Hepatocyte (in vitro differentiated cells): ENCODE results near the gene SCGB1D1. TPM values are rescaled to one million over a fixed set of nuclear protein-coding genes. Genes with fewer than 3 reads are reported as not detected.

Source experiments
- DNase-seq: peaks from one replicate; pipeline ENCODE4 v3.0.0-alpha.2; 2016; ENCODE audit warnings: low spot score
- H2AFZ ChIP-seq: fragments of 200-600 bp; sonication (generic); 2 replicates; pipeline ENCODE4 v1.6.0; 2016; ENCODE audit warnings: antibody characterized with exemption, mild to moderate bottlenecking
- H3K27ac ChIP-seq: fragments of 200-600 bp; sonication (generic); 2 replicates; pipeline ENCODE4 v1.5.1; 2016; ENCODE audit warnings: mild to moderate bottlenecking
- H3K27me3 ChIP-seq: fragments of 200-600 bp; sonication (generic); 2 replicates; pipeline ENCODE4 v1.6.1; 2016
- H3K36me3 ChIP-seq: fragments of 200-600 bp; sonication (generic); replicated peaks from 2 replicates; pipeline ENCODE4 v1.5.1; 2016; ENCODE audit warnings: low read depth; ENCODE audit not compliant: insufficient read depth
- H3K4me1 ChIP-seq: fragments of 200-600 bp; sonication (generic); 2 replicates; pipeline ENCODE4 v1.5.1; 2016; ENCODE audit warnings: mild to moderate bottlenecking, moderate library complexity; ENCODE audit not compliant: insufficient read depth
- H3K4me2 ChIP-seq: fragments of 200-600 bp; sonication (generic); 2 replicates; pipeline ENCODE4 v1.6.0; 2016
- H3K4me3 ChIP-seq: fragments of 200-600 bp; sonication (generic); 2 replicates; pipeline ENCODE4 v1.5.1; 2016; ENCODE audit warnings: mild to moderate bottlenecking
- H3K79me2 ChIP-seq: fragments of 200-600 bp; sonication (generic); 2 replicates; pipeline ENCODE4 v1.6.0; 2017; ENCODE audit warnings: mild to moderate bottlenecking
- H3K9me2 ChIP-seq: fragments of 200-600 bp; sonication (generic); replicated peaks from 2 replicates; pipeline ENCODE4 v1.6.0; 2017; ENCODE audit warnings: mild to moderate bottlenecking; ENCODE audit not compliant: insufficient read depth
- H3K9me3 ChIP-seq: fragments of 200-600 bp; sonication (generic); 2 replicates; pipeline ENCODE4 v1.5.1; 2016; ENCODE audit warnings: low read depth, mild to moderate bottlenecking
- H4K20me1 ChIP-seq: fragments of 200-600 bp; sonication (generic); 2 replicates; pipeline ENCODE4 v1.6.0; 2016; ENCODE audit warnings: mild to moderate bottlenecking; ENCODE audit not compliant: insufficient read depth, poor library complexity, severe bottlenecking
- EZH2 ChIP-seq: fragments of 200-600 bp; sonication (generic); IDR thresholded peaks from 2 replicates; pipeline ENCODE4 v1.6.1; 2016; ENCODE audit warnings: antibody characterized with exemption, mild to moderate bottlenecking, borderline replicate concordance
- EZH2phosphoT487 ChIP-seq: fragments of 200-600 bp; sonication (generic); IDR thresholded peaks from one replicate; pipeline ENCODE4 v1.6.1; 2018; ENCODE audit warnings: antibody characterized with exemption, mild to moderate bottlenecking, low read depth, moderate library complexity; ENCODE audit not compliant: unreplicated experiment, severe bottlenecking
- WGBS: methylation state at CpG from one replicate; pipeline ENCODE4 v1.1.6; 2016; ENCODE audit warnings: low lambda C conversion rate; ENCODE audit errors: missing lambda C conversion rate; 5-methylcytosine and 5-hydroxymethylcytosine counted together
- polyA plus RNA-seq: library from polyadenylated mRNA; unstranded; fragments of >200 nt; fragmentation: Nextera tagmentation; extraction: Ambion mirVana; gene quantifications from 2 replicates; pipeline ENCODE4 v1.2.1, GENCODE V29; 2016
- total RNA-seq: library from RNA; depleted of rRNA; stranded (reverse); fragments of >200 nt; gene quantifications from 2 replicates; pipeline ENCODE4 v1.2.3, GENCODE V29; 2014
- TF ChIP-seq, protein P1 (sequence below): fragments of 200-600 bp; sonication (generic); IDR thresholded peaks from 2 replicates; pipeline ENCODE4 v1.5.1; 2016; ENCODE audit warnings: antibody characterized with exemption, mild to moderate bottlenecking; ENCODE audit not compliant: poor library complexity

The SCGB1D1 gene
- total and polyA plus RNA-seq, 2 experiments from 2014 or later: not detected

- DNase-seq: no peak
- Histone ChIP-seq H3K27me3 (peaks cover 21% of the 10 kb centered on the region), H3K27ac (no peak overlapping the region), H4K20me1 (no peaks in the 10 kb centered on the region), H3K4me3 (no peak overlapping the region), H3K9me3 (no peaks in the 10 kb centered on the region), H3K4me2 (no peak overlapping the region), H3K79me2 (no peaks in the 10 kb centered on the region), H3K9me2 (no peaks in the 10 kb centered on the region), H3K4me1 (no peaks in the 10 kb centered on the region), H2AFZ (no peak overlapping the region), H3K36me3 (no peaks in the 10 kb centered on the region)
- WGBS: 63% methylated on average over 3 of the region's 3 CpGs
- no peak for TF ChIP-seq EZH2phosphoT487
- no peak for TF ChIP-seq EZH2
Measured at GRCh38 chr11:62176766-62177165, 13.2 kb upstream of the SCGB1D1 start.

GRCh38 chr11:62179995-62180394 lies 10.0 kb upstream of the SCGB1D1 start:
- no peak overlapping the region for H2AFZ ChIP-seq
- WGBS: 90% methylated on average over 5 of the region's 5 CpGs

GRCh38 chr11:62181097-62181496 lies 8.9 kb upstream of the SCGB1D1 start:
- H2AFZ ChIP-seq: no peak overlapping the region
- 90% methylated on average over 2 of the region's 2 CpGs for WGBS
- H3K27me3 ChIP-seq: no peaks in the 10 kb centered on the region
- no peak overlapping the region for H3K4me3 ChIP-seq
- TF ChIP-seq EZH2phosphoT487 (no peak), EZH2 (no peak)
- TF ChIP-seq, protein P1, sequence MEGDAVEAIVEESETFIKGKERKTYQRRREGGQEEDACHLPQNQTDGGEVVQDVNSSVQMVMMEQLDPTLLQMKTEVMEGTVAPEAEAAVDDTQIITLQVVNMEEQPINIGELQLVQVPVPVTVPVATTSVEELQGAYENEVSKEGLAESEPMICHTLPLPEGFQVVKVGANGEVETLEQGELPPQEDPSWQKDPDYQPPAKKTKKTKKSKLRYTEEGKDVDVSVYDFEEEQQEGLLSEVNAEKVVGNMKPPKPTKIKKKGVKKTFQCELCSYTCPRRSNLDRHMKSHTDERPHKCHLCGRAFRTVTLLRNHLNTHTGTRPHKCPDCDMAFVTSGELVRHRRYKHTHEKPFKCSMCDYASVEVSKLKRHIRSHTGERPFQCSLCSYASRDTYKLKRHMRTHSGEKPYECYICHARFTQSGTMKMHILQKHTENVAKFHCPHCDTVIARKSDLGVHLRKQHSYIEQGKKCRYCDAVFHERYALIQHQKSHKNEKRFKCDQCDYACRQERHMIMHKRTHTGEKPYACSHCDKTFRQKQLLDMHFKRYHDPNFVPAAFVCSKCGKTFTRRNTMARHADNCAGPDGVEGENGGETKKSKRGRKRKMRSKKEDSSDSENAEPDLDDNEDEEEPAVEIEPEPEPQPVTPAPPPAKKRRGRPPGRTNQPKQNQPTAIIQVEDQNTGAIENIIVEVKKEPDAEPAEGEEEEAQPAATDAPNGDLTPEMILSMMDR: no peak
- no peak overlapping the region for H3K27ac ChIP-seq
- no peak overlapping the region for H3K4me2 ChIP-seq
- no peaks in the 10 kb centered on the region for H3K4me1 ChIP-seq
- no peak for DNase-seq
- H3K9me2 ChIP-seq: no peaks in the 10 kb centered on the region
- no peaks in the 10 kb centered on the region for H4K20me1 ChIP-seq
- H3K36me3 ChIP-seq: no peaks in the 10 kb centered on the region
- no peaks in the 10 kb centered on the region for H3K79me2 ChIP-seq
- H3K9me3 ChIP-seq: no peaks in the 10 kb centered on the region

More at GRCh38 chr11:62179995-62180394, 10.0 kb upstream of the SCGB1D1 start:
- Histone ChIP-seq H3K4me2 (no peak overlapping the region), H3K9me2 (no peaks in the 10 kb centered on the region), H3K27me3 (no peaks in the 10 kb centered on the region), H3K9me3 (no peaks in the 10 kb centered on the region), H4K20me1 (no peaks in the 10 kb centered on the region), H3K79me2 (no peaks in the 10 kb centered on the region), H3K4me3 (no peak overlapping the region), H3K4me1 (no peaks in the 10 kb centered on the region), H3K27ac (no peak overlapping the region), H3K36me3 (no peaks in the 10 kb centered on the region)
- DNase-seq: no peak
- no peak for TF ChIP-seq EZH2phosphoT487
- TF ChIP-seq EZH2: no peak
- TF ChIP-seq, protein P1: no peak

DNA sequence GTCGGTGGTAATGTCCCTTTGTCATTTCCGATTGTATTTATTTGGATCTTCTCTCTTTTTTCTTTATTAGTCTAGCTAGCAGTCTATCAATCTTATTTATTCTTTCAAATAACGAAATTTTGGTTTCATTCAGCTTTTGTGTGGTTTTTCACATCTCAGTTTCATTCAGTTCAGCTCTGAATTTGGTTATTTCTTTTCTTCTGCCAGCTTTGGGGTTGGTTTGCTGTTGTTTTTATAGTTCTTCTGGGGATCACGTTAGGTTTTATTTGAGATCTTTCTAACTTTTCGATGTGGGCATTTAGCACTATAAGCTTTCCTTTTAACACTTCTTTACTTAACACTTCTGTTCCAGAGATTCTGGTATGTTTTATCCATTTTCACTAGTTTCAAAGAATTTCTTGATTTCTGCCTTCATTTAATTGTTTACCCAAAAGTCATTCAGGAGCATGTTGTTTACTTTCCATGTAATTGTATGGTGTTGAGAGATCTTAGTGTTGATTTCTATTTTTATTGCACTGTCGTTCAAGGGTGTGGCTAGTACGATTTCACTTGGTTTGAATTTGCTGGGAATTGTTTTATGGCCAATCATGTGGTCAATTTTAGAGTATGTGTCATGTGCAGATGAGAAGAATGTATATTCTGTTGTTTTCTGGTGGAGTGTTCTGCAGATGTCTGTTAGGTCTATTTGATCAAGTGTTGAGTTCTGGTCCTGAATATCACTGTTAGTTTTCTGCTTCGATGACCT lies 7.7 kb upstream of the SCGB1D1 start:
- Histone ChIP-seq H3K4me3 (no peak overlapping the region), H3K9me3 (no peaks in the 10 kb centered on the region), H3K27ac (no peak overlapping the region), H3K4me1 (no peaks in the 10 kb centered on the region), H3K36me3 (no peaks in the 10 kb centered on the region), H3K4me2 (no peak overlapping the region), H3K79me2 (no peaks in the 10 kb centered on the region), H2AFZ (no peak overlapping the region), H4K20me1 (no peaks in the 10 kb centered on the region), H3K9me2 (no peaks in the 10 kb centered on the region), H3K27me3 (no peaks in the 10 kb centered on the region)
- no peak for DNase-seq
- 69% methylated on average over 8 of the region's 8 CpGs for WGBS
- TF ChIP-seq EZH2phosphoT487: no peak
- TF ChIP-seq, protein P1: no peak
- TF ChIP-seq EZH2: no peak
